AG09319 (cell line): ENCODE measurements around the gene GRIA4.
"Not testable (repeated sequence)": the region's sequence is repeated elsewhere in the genome, so short reads cannot be mapped to it uniquely, and the experiment has no call there.

Experiments used
- DNase-seq: peaks from one replicate; pipeline ENCODE4 v3.0.0-alpha.2; 2010; ENCODE audit warnings: low read depth; ENCODE audit errors: extremely low read depth
- TF ChIP-seq, protein P1 (sequence below): IDR thresholded peaks from 2 replicates; pipeline ENCODE4 v1.5.1; 2011; ENCODE audit warnings: low read depth, mild to moderate bottlenecking, inconsistent platforms, low read length, moderate library complexity

Gene GRIA4

DNA sequence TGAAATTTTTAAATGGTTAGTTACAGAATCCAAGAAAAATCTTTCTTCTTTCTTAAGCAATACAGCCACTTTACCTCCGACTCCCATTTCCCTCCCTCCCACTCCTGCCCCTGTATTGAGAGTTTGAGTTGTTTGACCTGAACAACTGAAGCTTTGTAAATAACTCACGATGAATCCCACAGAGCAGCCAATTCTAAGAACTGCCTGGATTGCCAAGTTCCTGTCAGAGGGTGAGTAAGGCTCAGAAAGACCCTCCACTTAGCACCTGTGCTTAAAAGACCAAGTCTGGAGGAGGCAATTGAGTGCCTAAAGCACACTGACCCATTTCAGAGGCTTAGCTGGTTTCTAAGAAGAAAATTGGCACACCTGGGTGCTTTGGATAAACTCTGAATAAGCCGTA lies 253.7 kb downstream of the GRIA4 start:
- DNase-seq = no peak
- TF ChIP-seq, protein P1, sequence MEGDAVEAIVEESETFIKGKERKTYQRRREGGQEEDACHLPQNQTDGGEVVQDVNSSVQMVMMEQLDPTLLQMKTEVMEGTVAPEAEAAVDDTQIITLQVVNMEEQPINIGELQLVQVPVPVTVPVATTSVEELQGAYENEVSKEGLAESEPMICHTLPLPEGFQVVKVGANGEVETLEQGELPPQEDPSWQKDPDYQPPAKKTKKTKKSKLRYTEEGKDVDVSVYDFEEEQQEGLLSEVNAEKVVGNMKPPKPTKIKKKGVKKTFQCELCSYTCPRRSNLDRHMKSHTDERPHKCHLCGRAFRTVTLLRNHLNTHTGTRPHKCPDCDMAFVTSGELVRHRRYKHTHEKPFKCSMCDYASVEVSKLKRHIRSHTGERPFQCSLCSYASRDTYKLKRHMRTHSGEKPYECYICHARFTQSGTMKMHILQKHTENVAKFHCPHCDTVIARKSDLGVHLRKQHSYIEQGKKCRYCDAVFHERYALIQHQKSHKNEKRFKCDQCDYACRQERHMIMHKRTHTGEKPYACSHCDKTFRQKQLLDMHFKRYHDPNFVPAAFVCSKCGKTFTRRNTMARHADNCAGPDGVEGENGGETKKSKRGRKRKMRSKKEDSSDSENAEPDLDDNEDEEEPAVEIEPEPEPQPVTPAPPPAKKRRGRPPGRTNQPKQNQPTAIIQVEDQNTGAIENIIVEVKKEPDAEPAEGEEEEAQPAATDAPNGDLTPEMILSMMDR = no peak

DNA sequence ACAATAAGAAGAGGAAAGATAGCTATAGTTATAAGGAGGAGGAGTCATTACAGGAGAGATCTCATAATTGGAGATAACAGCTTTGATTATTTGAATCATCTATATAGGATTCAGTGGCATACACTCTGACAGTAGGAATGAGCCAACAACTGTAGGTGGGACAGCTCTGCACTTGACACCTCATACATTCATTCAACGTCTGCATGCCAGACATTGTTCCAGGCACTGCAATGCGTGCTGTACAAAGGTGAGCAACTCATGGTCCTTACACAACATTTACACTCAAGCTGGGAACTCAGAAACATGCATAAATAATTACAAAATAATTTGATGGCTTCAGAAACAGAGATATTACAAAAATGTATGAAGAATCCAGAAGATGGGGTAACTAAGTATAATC lies 257.9 kb downstream of the GRIA4 start:
- TF ChIP-seq, protein P1 = no peak
- no peak for DNase-seq

- TF ChIP-seq, protein P1 = no peak
- DNase-seq = no peak
Measured at GRCh38 chr11:105868762-105869285, 259.0 kb downstream of the GRIA4 start.

DNA sequence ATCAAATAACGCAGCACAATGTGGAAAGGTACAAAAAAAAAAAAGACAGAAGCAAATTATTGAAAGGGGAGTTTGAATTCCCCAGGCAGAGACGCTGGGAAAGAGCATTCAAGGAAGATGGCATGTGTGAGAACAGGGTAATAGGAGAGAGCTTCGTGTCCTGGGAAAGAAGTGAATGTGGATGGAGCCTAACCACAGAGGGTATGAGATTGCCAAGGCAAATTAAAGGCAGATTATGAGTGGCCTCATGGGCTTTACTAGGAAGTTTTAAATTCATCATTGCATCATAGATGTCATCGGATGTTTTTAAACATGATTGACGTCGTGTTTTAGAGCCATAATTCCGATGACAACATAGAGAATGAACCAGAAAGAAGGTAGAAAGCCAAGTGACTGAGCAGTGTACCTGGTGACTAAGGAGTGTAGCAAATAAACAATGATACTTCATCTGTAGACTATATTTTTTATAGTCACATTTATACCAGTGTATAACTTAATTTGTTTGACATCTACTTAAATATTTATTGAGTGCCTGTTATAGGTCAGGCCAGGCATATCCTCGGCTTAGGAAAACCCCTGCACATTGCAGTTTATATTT lies 260.7 kb downstream of the GRIA4 start:
- no peak for DNase-seq
- TF ChIP-seq, protein P1 = no peak

DNA sequence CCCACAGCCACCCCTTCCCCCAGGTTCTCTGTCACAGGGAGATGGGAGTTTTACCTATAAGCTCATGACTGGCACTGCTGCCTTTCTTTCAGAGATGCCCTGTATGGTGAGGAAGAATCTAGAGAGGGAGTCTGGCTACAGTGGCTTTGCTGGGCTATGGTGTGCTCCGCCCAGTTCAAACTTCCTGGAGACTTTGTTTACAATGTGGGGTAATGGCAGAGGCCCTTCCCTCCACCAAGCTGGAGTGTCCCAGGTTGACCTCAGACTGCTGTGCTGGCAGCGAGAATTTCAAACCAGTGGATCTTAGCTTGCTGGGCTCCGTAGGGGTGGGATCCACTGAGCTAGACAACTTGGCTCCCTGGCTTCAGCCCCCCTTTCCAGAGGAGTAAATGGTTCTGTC lies 268.6 kb downstream of the GRIA4 start:
- TF ChIP-seq, protein P1 = no peak
- DNase-seq = no peak

DNA sequence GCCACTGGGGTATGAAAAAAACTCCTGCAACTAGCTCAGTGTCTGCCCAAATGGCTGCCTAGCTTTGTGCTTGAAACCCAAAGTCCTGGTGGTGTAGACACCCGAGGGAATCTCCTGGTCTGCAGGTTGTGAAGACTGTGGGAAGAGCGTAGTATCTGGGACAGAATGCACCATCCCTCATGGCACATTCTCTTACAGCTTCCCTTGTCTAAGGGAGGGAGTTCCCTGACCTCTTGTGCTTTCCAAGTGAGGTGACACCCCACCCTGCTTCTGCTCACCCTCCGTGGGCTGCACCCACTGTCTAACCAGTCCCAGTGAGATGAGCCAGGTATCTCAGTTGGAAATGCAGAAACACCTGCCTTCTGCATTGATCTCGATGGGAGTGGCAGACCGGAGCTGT lies 269.1 kb downstream of the GRIA4 start:
- not testable (repeated sequence) for DNase-seq

DNA sequence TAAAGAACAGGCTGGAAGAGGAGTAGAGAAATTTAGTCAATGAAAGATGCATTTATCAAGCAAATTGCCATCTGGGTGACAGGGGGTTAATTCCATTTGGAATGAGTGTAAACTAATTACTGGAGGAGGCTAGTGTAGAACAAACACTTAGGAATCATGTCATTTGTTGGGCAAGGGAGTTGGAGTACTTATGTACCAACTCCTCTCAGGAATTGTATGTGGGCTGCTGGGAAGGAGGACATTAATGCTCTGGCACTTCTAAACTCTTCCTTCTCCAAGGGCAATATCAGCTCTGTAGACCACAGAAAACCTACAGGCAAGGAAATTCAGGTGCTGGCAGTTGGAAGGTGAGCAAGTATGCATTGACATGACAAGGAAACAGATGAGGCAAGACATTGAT lies 271.2 kb downstream of the GRIA4 start:
- no peak for DNase-seq
- TF ChIP-seq, protein P1 = no peak

DNA sequence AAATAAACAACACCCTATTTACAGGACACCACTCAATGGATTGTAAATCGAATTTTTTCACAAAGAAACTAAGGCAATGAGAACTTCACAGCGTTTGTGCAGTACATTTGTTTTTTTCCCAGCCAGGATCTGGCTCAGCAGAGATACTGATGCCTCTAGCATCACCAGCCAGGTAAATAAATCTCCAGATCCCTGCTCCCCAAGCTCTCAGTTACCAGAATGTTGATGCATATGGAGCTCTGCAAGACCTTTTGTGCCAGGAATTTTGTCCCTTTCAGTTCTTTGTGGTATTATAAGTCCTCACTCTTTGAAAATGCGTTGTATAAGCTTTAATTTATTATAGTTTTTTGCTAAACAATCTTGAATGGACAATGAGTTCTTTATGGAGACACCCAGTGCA lies 274.6 kb downstream of the GRIA4 start:
- TF ChIP-seq, protein P1 = no peak
- DNase-seq = no peak
